NCI-H1048 (cell line): Measurements from ENCODE around the gene PSMD1.
"Not testable (repeated sequence)": the region's sequence is repeated elsewhere in the genome, so short reads cannot be mapped to it uniquely, and the experiment has no call there.

ENCODE experiments used
- DNase-seq: peaks from one replicate; lab custom pipeline; 2025; lab: John Stamatoyannopoulos, UW

PSMD1 gene

GRCh38 chr2:231187736-231188505, 131.3 kb downstream of the PSMD1 start:
- no peak for DNase-seq

- DNase-seq = no peak
Measured at GRCh38 chr2:231188506-231189170, 132.0 kb downstream of the PSMD1 start.

GRCh38 chr2:231189171-231189530, 132.5 kb downstream of the PSMD1 start:
- no peak for DNase-seq

GRCh38 chr2:231189571-231190495, 133.2 kb downstream of the PSMD1 start:
- no peak for DNase-seq

GRCh38 chr2:231190531-231191197, 134.0 kb downstream of the PSMD1 start:
- no peak for DNase-seq

- no peak for DNase-seq
Measured at GRCh38 chr2:231191896-231192872, 135.5 kb downstream of the PSMD1 start.

- no peak for DNase-seq
Measured at GRCh38 chr2:231193216-231193615, 136.5 kb downstream of the PSMD1 start.

- no peak for DNase-seq
Measured at GRCh38 chr2:231196592-231196991, 139.9 kb downstream of the PSMD1 start.

- not testable (repeated sequence) for DNase-seq
Measured at GRCh38 chr2:231197196-231197595, 140.5 kb downstream of the PSMD1 start.

- no peak for DNase-seq
Measured at GRCh38 chr2:231197706-231198290, 141.1 kb downstream of the PSMD1 start.

GRCh38 chr2:231198291-231199173, 141.9 kb downstream of the PSMD1 start, which contains the start of gene ARMC9:
Gene ARMC9 (plus strand): TSS chr2:231198631. CDS start chr2:231206239, 7,608 bp downstream.
- DNase-seq = peak; percentile 56

GRCh38 chr2:231199219-231199618, 142.6 kb downstream of the PSMD1 start:
- no peak for DNase-seq

GRCh38 chr2:231200805-231201474, 144.3 kb downstream of the PSMD1 start:
- no peak for DNase-seq

- DNase-seq = no peak
Measured at GRCh38 chr2:231201475-231201814, 144.8 kb downstream of the PSMD1 start.

GRCh38 chr2:231203087-231203486, 146.4 kb downstream of the PSMD1 start:
- DNase-seq = no peak

- DNase-seq = no peak
Measured at GRCh38 chr2:231204146-231204545, 147.5 kb downstream of the PSMD1 start.

- DNase-seq = no peak
Measured at GRCh38 chr2:231204581-231204980, 147.9 kb downstream of the PSMD1 start.

GRCh38 chr2:231207734-231208133, 151.1 kb downstream of the PSMD1 start:
- DNase-seq = no peak

- no peak for DNase-seq
Measured at GRCh38 chr2:231210782-231211181, 154.1 kb downstream of the PSMD1 start.
